NB4 (cell line): Measurements from ENCODE around the gene FAM20C.

Experiments used
- POLR2A ChIP-seq: IDR thresholded peaks from 2 replicates; pipeline ENCODE4 v1.6.1; 2011; ENCODE audit warnings: mild to moderate bottlenecking; ENCODE audit not compliant: insufficient read length; ENCODE audit errors: extremely low read depth
- TF ChIP-seq, protein P1 (sequence below): IDR thresholded peaks from one replicate; pipeline ENCODE4 v1.5.1; 2012; ENCODE audit warnings: low read depth, low read length
- TF ChIP-seq, protein P2 (sequence below): IDR thresholded peaks from 2 replicates; pipeline ENCODE4 v1.6.1; 2011; ENCODE audit warnings: low read depth, low read length

DNA sequence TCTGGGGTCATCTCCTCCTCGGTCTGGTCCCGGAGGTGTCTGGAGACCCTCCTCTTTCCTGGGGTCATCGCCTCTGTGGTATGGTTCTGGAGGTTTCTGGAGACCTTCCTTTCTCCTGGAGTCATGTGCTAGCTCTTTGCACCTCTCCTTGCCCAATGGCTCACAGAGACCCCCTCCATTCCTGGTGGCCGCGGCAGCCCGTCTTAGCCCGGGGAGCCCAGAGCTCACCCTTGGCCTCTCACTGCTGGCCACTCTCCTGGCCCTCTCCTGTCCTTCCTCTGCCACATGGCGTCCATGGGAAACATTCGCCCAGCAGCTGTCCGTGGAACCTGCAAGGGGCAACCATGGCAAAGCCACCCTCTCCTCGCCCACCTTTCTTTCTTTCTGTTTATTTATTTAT lies 77.3 kb downstream of the FAM20C start:
- TF ChIP-seq, protein P1, sequence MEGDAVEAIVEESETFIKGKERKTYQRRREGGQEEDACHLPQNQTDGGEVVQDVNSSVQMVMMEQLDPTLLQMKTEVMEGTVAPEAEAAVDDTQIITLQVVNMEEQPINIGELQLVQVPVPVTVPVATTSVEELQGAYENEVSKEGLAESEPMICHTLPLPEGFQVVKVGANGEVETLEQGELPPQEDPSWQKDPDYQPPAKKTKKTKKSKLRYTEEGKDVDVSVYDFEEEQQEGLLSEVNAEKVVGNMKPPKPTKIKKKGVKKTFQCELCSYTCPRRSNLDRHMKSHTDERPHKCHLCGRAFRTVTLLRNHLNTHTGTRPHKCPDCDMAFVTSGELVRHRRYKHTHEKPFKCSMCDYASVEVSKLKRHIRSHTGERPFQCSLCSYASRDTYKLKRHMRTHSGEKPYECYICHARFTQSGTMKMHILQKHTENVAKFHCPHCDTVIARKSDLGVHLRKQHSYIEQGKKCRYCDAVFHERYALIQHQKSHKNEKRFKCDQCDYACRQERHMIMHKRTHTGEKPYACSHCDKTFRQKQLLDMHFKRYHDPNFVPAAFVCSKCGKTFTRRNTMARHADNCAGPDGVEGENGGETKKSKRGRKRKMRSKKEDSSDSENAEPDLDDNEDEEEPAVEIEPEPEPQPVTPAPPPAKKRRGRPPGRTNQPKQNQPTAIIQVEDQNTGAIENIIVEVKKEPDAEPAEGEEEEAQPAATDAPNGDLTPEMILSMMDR, result no peak
- TF ChIP-seq POLR2A, result no peak
- TF ChIP-seq, protein P2, sequence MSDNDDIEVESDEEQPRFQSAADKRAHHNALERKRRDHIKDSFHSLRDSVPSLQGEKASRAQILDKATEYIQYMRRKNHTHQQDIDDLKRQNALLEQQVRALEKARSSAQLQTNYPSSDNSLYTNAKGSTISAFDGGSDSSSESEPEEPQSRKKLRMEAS, result no peak
